ENCODE measurements around the gene LARP4B. TPM values are rescaled to one million over a fixed set of nuclear protein-coding genes. Genes with fewer than 3 reads are reported as not detected.

LARP4B gene
- total and polyA plus RNA-seq, 4 donors: 5.5 to 20.4 (median 12.1) TPM

- DNase-seq (ENCODE audit: low spot score): no peak
- TF ChIP-seq FOXA1 (IDR thresholded peaks at IDR 0.05): no peak
- no peak for TF ChIP-seq NR2F2 (IDR thresholded peaks at IDR 0.05)
- TF ChIP-seq YY1 (IDR thresholded peaks at IDR 0.05): no peak
- no peak for TF ChIP-seq GABPA (IDR thresholded peaks at IDR 0.05 in 1 of 2, conservative IDR thresholded peaks at IDR 0.05 in 1 of 2)
- no peak for TF ChIP-seq HNF4G (IDR thresholded peaks at IDR 0.05)
- TF ChIP-seq, protein P1, sequence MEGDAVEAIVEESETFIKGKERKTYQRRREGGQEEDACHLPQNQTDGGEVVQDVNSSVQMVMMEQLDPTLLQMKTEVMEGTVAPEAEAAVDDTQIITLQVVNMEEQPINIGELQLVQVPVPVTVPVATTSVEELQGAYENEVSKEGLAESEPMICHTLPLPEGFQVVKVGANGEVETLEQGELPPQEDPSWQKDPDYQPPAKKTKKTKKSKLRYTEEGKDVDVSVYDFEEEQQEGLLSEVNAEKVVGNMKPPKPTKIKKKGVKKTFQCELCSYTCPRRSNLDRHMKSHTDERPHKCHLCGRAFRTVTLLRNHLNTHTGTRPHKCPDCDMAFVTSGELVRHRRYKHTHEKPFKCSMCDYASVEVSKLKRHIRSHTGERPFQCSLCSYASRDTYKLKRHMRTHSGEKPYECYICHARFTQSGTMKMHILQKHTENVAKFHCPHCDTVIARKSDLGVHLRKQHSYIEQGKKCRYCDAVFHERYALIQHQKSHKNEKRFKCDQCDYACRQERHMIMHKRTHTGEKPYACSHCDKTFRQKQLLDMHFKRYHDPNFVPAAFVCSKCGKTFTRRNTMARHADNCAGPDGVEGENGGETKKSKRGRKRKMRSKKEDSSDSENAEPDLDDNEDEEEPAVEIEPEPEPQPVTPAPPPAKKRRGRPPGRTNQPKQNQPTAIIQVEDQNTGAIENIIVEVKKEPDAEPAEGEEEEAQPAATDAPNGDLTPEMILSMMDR (IDR thresholded peaks at IDR 0.05; ENCODE audit: low read depth, low read length, missing input control): no peak
- TF ChIP-seq, protein P2, sequence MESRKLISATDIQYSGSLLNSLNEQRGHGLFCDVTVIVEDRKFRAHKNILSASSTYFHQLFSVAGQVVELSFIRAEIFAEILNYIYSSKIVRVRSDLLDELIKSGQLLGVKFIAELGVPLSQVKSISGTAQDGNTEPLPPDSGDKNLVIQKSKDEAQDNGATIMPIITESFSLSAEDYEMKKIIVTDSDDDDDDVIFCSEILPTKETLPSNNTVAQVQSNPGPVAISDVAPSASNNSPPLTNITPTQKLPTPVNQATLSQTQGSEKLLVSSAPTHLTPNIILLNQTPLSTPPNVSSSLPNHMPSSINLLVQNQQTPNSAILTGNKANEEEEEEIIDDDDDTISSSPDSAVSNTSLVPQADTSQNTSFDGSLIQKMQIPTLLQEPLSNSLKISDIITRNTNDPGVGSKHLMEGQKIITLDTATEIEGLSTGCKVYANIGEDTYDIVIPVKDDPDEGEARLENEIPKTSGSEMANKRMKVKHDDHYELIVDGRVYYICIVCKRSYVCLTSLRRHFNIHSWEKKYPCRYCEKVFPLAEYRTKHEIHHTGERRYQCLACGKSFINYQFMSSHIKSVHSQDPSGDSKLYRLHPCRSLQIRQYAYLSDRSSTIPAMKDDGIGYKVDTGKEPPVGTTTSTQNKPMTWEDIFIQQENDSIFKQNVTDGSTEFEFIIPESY (IDR thresholded peaks at IDR 0.05): no peak
- no peak for TF ChIP-seq HNF4A (conservative IDR thresholded peaks at IDR 0.05)
- no peak for TF ChIP-seq ATF3 (IDR thresholded peaks at IDR 0.05)
- TF ChIP-seq SP1 (IDR thresholded peaks at IDR 0.05): no peak
- no peak for TF ChIP-seq EGR1 (IDR thresholded peaks at IDR 0.05; ENCODE audit: low read depth in 2 of 2)
- no peak for TF ChIP-seq REST (IDR thresholded peaks at IDR 0.05)
- no peak for TF ChIP-seq FOXA2 (IDR thresholded peaks at IDR 0.05)
- Histone ChIP-seq H3K27me3 (ENCODE audit: control insufficient read depth in 4 of 4, insufficient read depth in 4 of 4, low read length in 3 of 4) (no peaks in the 10 kb centered on the region), H3K36me3 (ENCODE audit: control insufficient read depth in 4 of 4, insufficient read depth in 3 of 4, low read depth in 1 of 4, low read length in 3 of 4) (no peaks in the 10 kb centered on the region), H3K9me3 (ENCODE audit: control insufficient read depth in 4 of 4, low read length in 3 of 4) (no peaks in the 10 kb centered on the region), H3K4me3 (ENCODE audit: low read depth in 1 of 3, low read length in 3 of 3) (no peak overlapping the region), H3K4me1 (ENCODE audit: control insufficient read depth in 4 of 4, insufficient read depth in 4 of 4, low read length in 3 of 4) (no peaks in the 10 kb centered on the region), H3K9ac (ENCODE audit: low read depth in 1 of 2, low read length in 2 of 2) (no peak overlapping the region), H3K27ac (ENCODE audit: low read depth in 1 of 2, low read length in 2 of 2) (no peak overlapping the region)
- WGBS: 90% methylated on average over 5 of the region's 5 CpGs
Measured at GRCh38 chr10:963186-963585, 31.7 kb upstream of the LARP4B start.

DNA sequence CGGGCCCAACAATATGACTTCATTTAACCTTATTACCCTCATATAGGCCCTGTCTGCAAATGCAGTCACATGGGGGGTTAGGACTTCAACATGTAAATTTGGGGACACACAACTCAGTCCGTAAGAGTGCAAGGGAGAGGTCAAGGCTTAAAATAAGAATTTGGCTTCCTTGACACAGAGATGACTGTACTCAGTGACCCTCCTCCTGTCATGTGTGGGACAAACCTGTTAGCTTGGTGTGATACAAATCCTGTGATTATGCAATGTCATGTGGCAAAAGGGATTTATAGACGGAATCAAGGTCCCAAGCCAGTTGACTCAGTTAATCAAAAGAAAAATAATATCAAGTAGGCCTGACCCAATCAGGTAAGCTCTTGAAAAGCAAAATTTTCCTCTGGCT is 30.8 kb upstream of the LARP4B start:
- Histone ChIP-seq H3K36me3 (ENCODE audit: control insufficient read depth in 4 of 4, insufficient read depth in 3 of 4, low read depth in 1 of 4, low read length in 3 of 4) (no peaks in the 10 kb centered on the region), H3K27ac (ENCODE audit: low read depth in 1 of 2, low read length in 2 of 2) (no peak overlapping the region), H3K9me3 (ENCODE audit: control insufficient read depth in 4 of 4, low read length in 3 of 4) (no peaks in the 10 kb centered on the region), H3K27me3 (ENCODE audit: control insufficient read depth in 4 of 4, insufficient read depth in 4 of 4, low read length in 3 of 4) (no peaks in the 10 kb centered on the region), H3K4me3 (ENCODE audit: low read depth in 1 of 3, low read length in 3 of 3) (no peak overlapping the region), H3K4me1 (ENCODE audit: control insufficient read depth in 4 of 4, insufficient read depth in 4 of 4, low read length in 3 of 4) (no peaks in the 10 kb centered on the region), H3K9ac (ENCODE audit: low read depth in 1 of 2, low read length in 2 of 2) (no peak overlapping the region)
- no peak for DNase-seq (ENCODE audit: low spot score)
- 97% methylated on average over 3 of the region's 3 CpGs for WGBS
- TF ChIP-seq REST (IDR thresholded peaks at IDR 0.05) (no peak), TAF1 (conservative IDR thresholded peaks at IDR 0.05) (no peak), EGR1 (IDR thresholded peaks at IDR 0.05; ENCODE audit: low read depth in 2 of 2) (no peak), RXRA (IDR thresholded peaks at IDR 0.05) (no peak), NR2F2 (IDR thresholded peaks at IDR 0.05) (no peak), YY1 (IDR thresholded peaks at IDR 0.05) (no peak), ATF3 (IDR thresholded peaks at IDR 0.05) (no peak)
- TF ChIP-seq, protein P1 (IDR thresholded peaks at IDR 0.05; ENCODE audit: low read depth, low read length, missing input control): no peak
- TF ChIP-seq, protein P2 (IDR thresholded peaks at IDR 0.05): no peak
